PFSK-1 (cell line): ENCODE data around the gene FGR.

ENCODE experiments used
- FOXP2 ChIP-seq: optimal IDR thresholded peaks from 2 replicates; pipeline ENCODE3; 2011; ENCODE audit warnings: borderline replicate concordance, control low read depth, inconsistent platforms; ENCODE audit not compliant: insufficient read depth; ENCODE audit errors: extremely low read length, extremely low read depth
- POLR2AphosphoS5 ChIP-seq: IDR thresholded peaks from 2 replicates; pipeline ENCODE4 v1.6.1; 2012; ENCODE audit warnings: low read depth, mild to moderate bottlenecking, control low read depth, low read length, moderate library complexity
- REST ChIP-seq, 2 experiments: IDR thresholded peaks; 2 replicates each; pipeline versions ENCODE4 v1.6.1 to v1.8.0; 2011 to 2012; ENCODE audit warnings: low read depth in 2 of 2, low read length in 2 of 2, control low read depth in 1 of 2, inconsistent platforms in 1 of 2, mild to moderate bottlenecking in 1 of 2, moderate library complexity in 1 of 2; ENCODE audit not compliant: insufficient read depth in 1 of 2
- SIN3A ChIP-seq: IDR thresholded peaks from 2 replicates; pipeline ENCODE4 v1.6.1; 2012; ENCODE audit warnings: mild to moderate bottlenecking, low read length, moderate library complexity, borderline replicate concordance; ENCODE audit not compliant: insufficient read depth
- TAF1 ChIP-seq: IDR thresholded peaks from 2 replicates; pipeline ENCODE4 v1.6.1; 2012; ENCODE audit warnings: low read length, control low read depth, borderline replicate concordance; ENCODE audit not compliant: insufficient read depth

FGR gene

DNA sequence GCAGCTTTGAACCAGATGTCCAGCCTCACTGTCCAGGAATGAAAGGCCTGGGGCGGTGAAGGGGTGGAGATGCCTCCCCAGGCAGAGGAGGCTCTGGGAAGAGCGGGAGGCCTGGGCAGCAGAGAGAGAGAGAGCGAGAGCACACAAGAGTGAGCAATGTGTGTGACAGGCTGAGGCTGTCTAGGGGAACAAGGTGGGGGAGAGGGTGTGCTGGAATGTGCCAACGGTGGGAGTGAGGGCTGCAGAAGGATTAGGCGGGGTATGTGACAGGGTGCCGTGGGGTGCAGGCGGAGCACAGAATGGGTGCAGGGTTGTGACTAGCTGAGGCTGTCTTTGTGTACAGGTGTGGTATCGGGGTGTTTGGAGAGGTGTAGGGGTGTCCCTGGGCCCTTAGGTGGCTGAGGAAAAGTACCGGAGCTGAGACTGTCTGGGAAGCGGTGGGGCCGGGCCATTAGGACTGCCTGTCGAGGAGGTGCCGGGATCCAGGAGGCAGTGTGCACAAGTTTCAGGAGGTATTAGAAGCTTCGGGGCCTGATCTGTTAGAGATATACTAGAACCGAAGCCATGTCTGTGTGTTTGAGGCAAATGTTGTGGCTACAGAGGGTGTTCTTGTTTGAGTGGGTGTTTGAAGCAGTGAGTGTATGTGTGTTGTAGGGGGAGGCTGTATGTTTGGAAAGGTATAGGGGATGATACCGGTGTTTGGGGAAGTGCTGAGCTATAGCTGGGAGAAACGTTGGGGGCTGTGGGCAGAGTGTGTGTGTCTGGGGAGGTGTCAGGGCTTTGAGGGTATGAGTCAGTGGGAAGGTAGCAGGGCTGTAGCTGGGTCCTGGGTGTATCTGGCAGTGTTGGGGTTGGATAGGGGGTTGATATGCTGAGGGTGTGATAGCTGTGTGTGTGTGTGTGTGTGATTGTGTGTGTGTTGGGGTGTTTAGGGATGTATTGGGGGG lies 40.1 kb downstream of the FGR start:
- TF ChIP-seq REST (IDR thresholded peaks at IDR 0.05; ENCODE audit: insufficient read depth in 1 of 2, low read depth in 2 of 2, low read length in 2 of 2) = no peak
- no peak for TF ChIP-seq FOXP2
- no peak for TF ChIP-seq SIN3A
- no peak for TF ChIP-seq TAF1
- no peak for TF ChIP-seq POLR2AphosphoS5

DNA sequence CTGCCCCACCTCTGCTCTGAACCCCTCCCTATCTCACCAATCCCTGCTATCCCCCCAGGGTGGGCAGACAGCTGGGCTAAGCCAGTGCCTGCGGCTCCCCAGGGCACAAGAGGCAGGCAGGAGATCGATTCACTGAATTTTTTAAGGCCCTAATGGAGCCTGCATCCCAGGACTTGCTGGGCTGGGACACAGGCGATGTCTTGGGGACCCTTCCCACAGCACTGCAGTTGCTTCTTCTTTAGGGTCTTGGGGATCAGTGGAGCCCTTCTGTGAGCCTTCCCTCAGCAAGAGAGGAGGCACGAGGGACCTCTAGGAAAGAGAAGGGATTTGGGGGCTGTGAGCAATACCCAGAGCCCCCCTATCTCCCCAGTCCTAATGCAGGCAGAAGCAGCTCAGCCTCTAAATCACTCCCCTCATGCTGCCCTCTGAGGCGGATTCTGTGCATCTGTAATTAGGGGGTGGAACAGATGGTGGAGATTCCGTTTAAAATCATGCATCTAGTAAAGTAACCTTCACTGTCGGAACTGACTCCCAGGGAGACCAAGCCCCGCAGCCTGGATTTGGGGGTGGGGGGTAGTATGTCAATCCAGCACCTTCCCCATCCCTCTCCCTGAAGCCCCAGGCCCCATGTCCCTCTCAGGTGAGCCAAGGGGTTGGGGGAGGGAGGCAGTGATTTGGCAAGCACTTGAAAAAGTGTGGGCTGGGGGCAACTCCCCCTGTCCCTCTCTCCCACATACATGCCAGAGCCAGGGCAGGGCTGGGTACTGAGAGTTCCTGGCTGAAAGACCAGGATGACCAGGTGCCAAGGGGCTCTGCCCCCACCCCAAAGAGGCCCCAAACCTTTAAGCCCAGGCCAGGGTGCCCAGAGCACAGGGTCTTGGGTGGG lies 41.1 kb downstream of the FGR start:
- TF ChIP-seq FOXP2 = no peak
- TF ChIP-seq POLR2AphosphoS5 = no peak
- no peak for TF ChIP-seq REST (IDR thresholded peaks at IDR 0.05; ENCODE audit: insufficient read depth in 1 of 2, low read depth in 2 of 2, low read length in 2 of 2)
- no peak for TF ChIP-seq SIN3A
- no peak for TF ChIP-seq TAF1

DNA sequence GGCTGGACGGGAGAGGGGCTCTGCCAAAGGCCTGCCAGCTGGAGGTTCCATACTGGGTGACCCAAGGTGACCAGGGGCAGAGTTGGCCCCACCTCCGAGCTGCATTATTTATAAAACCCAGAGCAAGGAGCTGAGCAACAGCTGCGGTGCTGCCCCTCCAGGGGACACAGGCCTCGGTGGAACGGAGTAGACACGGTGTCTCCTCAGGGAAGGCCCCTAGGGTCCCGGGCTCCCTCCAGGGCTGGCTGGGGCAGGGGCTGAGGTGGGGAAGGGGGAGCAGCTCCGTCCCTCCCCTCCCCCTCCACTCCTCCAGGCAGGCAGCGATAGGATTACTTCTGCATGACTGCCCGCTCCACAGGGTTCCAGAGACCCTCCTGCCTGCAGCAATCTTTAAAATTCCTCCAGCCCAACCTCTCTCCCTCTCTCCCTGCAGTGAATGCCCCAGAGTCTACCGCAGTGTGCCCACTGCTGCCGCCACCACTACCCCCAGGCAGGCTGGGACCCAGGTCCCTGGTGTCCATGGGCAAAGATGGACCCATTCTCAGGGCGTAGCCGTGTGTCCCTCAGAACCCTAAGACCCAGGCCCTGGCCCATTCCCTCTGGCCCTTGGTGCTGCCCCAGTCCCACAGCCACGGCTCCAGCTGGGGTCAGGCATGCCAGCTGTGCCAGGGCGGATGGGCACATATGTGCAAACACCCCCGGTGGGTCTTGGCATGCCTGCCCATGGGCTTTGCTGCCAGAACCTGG lies 41.9 kb downstream of the FGR start:
- TF ChIP-seq SIN3A (no peak), REST (IDR thresholded peaks at IDR 0.05; ENCODE audit: insufficient read depth in 1 of 2, low read depth in 2 of 2, low read length in 2 of 2) (no peak)

DNA sequence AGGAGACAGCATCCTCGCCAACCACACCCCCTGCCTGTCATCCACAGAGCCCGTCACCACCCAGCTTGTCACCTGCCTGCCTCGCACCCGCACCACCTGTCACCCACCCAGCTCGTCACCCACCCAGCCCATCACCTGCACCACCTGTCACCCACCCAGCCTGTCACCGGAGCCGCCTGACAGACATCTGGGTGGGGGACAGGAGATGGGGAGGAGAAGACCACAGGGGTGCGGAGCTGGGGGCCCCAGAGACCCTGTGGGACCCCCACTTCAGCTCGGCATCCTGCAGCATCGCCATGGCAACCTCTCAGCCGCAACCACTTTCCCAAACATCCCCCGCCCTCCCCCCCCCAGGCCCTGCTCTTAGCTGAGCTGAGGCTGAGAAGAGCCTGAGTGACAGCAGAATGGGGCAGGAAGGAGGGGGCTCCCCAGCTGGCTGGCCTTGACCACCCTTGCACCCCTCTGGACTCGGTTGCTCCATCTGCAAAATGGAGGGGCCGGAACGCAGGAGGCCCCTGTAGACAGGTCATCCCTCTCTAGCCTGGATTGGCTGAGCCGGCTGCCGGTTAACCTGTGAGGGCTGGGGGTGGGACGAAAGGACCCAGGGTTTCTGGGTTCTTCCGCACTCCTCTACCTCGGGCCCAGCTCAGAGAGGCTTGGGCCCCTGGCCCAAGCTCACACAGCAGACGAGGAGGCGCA lies 42.6 kb downstream of the FGR start:
- no peak for TF ChIP-seq REST (IDR thresholded peaks at IDR 0.05; ENCODE audit: insufficient read depth in 1 of 2, low read depth in 2 of 2, low read length in 2 of 2)
- TF ChIP-seq FOXP2 = no peak
- no peak for TF ChIP-seq POLR2AphosphoS5
- no peak for TF ChIP-seq SIN3A
- no peak for TF ChIP-seq TAF1
